KBM-7 (cell line): ENCODE measurements around the gene CDKN2D.
"Not testable (repeated sequence)": the region's sequence is repeated elsewhere in the genome, so short reads cannot be mapped to it uniquely, and the experiment has no call there.

Experiments used
- DNase-seq: peaks from one replicate; pipeline ENCODE4 v3.0.0-alpha.2; 2015
- in situ Hi-C: fragments of 300-500 bp; cut with MboI; formaldehyde crosslinking; loops from 2 replicates; pipeline ENCODE4 v1.14.3; 2020; ENCODE audit warnings: low sequenced_read_pairs, low pct_unique_long_range_greater_than_20kb, mixed read lengths

CDKN2D gene

GRCh38 chr19:10583036-10583776 is 14.4 kb upstream of the CDKN2D start:
- in situ Hi-C loops, result no loop called here
- peak; percentile 20 for DNase-seq

- in situ Hi-C loops, result no loop called here
- no peak for DNase-seq
Observed at GRCh38 chr19:10582091-10582490, 13.3 kb upstream of the CDKN2D start.

DNA sequence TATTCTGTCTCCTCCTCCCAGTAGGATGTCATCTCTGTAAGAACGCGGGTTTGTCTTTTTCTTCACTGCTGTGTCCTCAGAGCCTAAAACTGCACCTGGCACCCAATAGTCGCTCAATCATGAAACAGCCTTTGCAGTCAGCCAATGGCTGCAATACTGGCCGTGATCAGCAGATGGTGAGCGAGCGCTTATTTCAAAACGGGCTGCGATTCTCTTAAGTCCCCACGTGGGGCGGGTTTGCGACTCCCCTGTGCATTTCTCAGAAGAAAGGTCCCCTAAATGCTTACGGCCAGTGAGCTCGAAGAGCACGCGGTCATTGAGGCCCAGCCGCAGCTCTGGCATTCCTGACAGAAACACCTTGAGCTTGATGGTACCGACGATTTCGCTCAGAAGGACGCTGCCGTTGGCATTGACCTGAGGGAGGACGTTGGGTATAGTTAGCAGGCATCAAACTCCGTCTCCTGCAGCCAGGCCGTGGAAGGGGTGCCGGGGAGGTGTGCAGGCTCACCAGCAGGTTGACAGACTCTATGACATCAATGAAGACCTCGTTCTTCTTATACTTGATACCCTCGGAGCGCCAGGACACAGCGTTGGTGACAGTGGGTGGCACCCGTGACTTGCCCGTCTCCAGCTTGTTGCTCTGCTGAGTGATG is 12.3 kb upstream of the CDKN2D start:
- in situ Hi-C loops, result no loop called here
- peak; percentile 93 for DNase-seq

DNA sequence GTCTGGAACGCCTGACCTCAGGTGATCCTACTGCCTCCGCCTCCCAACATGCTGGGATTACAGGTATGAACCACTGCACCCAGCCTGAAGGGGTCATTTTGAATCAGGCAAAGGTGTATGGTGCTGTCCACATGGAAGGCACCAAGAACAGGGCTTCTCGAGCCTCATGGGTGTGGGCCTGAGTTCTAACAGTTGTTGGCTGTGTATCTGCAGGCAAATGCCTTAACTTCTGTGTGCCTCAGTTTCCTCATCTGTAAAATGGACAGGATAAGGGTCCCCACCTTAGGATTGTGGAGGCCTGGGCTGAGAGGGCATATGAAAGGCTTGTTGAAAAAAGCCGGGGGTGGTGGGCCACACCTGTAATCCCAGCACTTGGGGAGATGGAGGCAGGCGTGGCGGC is 9.2 kb upstream of the CDKN2D start:
- no peak for DNase-seq
- in situ Hi-C loops, result loop anchor here (10.0 kb wide), 1 partner anchor 67 kb away; no protein-coding TSS in a partner anchor

DNA sequence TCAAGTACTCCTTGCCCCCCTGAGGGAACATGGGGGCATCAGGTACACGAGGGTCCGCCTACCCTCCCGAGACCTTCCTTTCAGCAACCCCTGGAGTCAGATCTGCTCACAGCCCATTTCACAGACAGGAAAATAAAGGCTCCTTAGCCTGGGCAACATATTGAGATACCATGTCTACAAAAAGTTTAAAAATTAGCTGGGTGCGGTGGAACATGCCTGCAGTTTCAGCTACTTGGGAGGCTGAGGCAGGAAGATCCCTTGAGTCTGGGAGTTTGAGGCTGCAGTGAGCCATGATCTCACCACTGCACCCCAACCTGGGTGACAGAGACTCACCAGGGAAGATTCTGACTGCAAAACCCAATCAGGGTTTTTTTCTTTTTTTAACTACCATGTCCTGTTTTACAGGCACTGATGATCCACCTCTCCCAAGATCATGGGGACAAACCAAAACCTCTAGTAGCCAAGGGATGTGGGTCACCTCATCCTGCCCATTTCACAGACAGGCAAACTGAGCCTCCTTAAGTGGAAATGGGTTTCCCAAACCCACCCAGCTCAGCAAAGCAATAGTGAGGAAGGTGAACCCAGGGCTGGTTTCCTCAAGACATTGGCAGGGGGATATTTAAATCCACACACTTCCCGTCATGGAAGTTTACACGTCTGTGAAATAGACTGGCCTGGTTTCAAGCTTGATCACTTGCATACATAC is 6.4 kb upstream of the CDKN2D start:
- no peak for DNase-seq
- in situ Hi-C loops, result loop anchor here (10.0 kb wide), 1 partner anchor 70 kb away; no protein-coding TSS in a partner anchor

DNA sequence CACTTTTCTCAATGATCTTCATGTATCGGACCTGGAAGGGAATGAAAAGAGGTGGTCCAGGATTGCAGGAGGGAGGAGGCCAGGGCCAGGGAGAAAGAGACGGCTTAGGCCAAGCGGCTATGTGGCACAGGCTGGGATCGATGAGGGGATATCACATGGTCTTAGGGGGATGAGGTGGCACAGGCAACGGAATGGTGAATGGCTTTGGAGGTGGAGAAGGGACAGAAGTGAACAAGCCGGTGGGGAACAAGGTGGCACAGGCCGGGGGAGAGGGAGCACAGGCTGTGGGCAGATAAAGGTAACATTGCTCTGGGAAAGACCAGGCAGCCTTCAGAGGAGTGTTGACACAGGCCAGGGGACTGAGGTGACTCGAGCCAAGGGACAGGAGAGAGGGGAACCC is 5.7 kb upstream of the CDKN2D start:
- DNase-seq, result no peak
- in situ Hi-C loops, result loop anchor here (10.0 kb wide), 1 partner anchor 70 kb away; no protein-coding TSS in a partner anchor

GRCh38 chr19:10573793-10574192 is 5.0 kb upstream of the CDKN2D start:
- in situ Hi-C loops, result loop anchor here (10.0 kb wide), 1 partner anchor 71 kb away; no protein-coding TSS in a partner anchor
- DNase-seq, result not testable (repeated sequence)

DNA sequence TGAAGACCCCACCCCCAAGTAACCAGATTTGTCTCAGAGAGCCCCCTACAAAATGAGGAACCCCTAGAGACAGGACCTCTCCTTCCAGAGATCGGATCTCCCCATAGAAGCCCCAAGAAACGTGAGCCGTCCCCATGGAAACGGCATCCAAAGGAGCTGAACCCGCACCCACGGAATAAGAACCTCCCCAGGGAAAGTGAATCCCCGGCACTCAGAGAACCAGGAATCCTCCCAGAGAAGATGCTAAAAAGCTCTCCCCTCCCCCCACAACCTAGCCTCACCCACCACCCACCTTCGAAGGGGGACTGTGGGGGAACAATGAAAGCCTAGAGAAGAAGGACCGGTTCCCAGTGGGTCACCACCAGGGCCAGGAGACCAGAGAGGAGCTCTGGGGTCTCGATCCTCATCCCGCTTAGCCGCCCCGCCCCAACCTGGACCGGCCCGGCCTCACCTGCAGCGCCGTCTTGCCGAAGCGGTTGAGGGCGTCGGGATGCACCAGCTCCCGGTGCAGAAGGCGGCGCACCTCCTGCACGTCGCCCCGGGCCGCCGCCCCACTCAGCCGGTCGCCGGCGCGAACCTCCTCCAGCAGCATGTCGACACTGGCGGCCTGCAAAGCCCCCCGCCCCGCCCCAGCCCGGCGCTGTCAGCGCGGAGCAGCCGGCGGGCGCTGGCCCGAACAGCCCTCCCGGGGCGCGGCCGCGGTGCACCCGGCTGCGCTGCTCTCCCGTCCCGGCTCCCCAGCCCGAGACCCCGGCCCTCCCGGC is 535 bp downstream of the CDKN2D start:
- DNase-seq, result no peak

DNA sequence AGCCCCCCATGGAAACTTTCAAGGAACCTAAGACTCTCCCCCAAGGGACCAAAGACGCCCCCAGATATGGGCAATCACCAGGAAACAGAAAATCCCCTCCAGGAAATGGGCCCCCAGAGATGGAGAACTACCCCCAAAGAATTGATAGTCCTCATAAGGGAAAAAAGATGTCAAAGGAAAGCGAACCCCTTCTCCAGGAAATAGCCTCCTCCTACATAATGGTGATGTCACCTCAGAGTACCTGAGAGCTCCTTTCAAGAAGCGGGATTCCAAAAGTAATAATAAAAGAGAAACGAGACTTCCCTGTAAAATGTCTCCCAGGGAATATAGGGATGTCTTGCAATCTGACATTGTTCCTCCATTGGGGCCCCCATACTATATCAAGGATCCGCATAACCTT is 1.1 kb downstream of the CDKN2D start:
- no peak for DNase-seq

More for the DNA sequence above, 535 bp downstream of the CDKN2D start:
- in situ Hi-C loops, result no loop called here

GRCh38 chr19:10566658-10567410 is 1.9 kb downstream of the CDKN2D start:
- in situ Hi-C loops, result no loop called here
- DNase-seq, result peak; percentile 53

More for the DNA sequence above, 1.1 kb downstream of the CDKN2D start:
- in situ Hi-C loops, result no loop called here

DNA sequence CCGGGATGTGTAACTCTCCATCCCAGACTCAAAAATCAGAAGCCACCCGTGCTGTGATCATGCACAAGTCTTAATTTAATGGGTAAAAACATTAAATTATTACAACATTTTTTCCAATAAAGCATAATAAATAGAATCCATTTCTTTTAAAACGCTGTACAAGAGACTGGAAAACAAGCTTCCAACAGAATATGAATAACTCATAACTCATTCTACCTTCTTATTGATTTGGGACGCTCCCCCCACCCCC is 2.4 kb downstream of the CDKN2D start:
- in situ Hi-C loops, result no loop called here

GRCh38 chr19:10565567-10566407 is 3.0 kb downstream of the CDKN2D start, which contains the start of gene KRI1:
KRI1 (minus strand) TSS chr19:10566010; CDS start chr19:10565999, 11 bp downstream.
- in situ Hi-C loops, result no loop called here
- DNase-seq, result peak; percentile 98

More for the DNA sequence above, 2.4 kb downstream of the CDKN2D start:
- DNase-seq, result no peak

DNA sequence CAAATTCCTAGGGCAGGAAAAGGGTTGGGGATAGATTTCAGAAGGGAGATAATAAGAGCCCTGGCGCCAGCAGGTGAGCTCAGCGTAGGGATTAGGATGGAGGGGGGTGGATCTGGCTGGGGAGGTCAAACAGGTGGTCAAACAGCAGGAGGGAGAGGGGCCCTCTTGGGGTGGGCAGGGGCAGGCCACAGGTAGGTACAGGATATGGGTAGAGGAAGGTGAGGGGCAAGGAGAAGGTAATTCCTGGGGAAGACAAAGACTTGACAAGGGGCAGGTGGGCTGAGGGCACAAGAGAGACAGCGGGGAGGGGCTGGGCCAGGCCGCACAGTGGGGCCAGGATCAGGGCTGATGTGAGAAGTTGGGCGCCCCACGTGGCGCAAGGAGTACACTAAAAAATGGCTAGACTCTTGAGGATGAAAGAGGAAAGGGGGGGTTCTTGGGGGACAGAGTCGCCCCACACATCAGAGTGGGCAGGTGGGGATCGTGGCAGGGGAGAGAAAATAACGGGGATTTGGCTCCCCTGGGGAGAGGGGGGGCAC is 3.7 kb downstream of the CDKN2D start:
- in situ Hi-C loops, result no loop called here
- DNase-seq, result peak; percentile 62

DNA sequence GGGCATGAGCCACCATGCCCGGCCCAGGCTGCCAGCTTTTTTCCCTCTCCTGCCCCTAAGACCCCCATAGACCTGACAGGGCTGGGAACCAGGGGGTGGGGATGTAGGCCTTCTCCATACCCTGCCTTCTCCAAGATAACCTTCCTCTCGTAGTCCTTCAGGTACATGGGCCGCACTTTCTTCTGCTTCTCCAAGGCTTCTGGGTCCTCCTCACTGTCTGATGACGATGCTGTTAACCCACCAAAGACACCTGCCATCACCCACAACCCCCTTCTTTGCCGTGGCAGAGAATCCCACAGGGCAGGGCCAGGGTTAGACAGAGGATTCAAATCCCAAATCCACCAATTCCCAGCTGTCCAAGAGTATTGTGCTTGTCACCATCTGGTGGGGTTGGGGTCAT is 6.2 kb downstream of the CDKN2D start:
- no peak for DNase-seq
- in situ Hi-C loops, result no loop called here

DNA sequence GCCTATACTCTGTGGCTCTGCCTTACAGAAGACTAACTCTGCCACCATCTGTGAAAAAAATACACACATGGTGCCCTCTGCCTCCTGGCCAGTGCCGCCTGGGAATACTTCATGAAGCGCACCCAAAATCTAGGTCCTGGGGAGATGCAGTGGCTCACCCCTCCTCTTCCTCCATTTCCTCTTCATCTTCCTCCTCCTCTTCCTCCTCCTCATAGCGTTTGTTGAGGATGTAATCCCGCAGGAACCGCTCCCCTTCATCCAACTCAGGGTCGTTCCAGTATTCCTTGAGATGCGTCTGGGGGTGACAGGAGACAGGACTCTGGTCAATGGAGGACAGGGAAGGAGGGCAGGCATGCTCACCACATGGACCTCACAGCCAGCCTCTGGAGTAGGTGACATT is 8.6 kb downstream of the CDKN2D start:
- no peak for DNase-seq
- in situ Hi-C loops, result no loop called here

DNA sequence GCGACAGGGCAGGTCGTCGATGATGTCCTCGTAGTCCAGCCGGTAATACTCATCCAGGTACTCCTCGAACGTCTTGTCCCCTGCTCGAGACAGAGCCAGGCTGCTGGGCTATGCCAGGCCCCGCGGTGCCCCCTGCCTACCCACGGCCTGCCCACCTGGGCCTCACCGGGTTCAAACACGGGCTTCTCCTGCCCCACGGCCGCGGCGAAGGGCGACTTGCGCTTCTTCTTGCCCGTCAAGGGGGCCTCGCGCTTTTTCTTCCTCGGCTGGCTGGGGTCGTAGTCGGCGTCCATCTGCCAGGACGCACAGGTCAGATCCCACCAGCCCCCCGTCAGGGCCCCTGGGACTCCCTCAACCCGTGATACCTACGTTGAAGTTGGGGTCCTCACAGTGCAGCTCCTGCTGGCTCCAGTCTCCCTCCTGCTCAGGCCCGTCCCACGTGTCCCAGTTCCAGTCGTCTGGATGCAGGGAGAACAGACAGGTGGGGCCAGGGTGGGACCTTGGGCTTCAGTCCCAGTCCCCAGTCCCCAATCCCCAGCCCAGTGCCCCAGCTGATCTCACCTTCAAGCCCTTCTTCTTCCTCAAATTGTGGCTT is 11.1 kb downstream of the CDKN2D start:
- in situ Hi-C loops, result no loop called here
- DNase-seq, result no peak

DNA sequence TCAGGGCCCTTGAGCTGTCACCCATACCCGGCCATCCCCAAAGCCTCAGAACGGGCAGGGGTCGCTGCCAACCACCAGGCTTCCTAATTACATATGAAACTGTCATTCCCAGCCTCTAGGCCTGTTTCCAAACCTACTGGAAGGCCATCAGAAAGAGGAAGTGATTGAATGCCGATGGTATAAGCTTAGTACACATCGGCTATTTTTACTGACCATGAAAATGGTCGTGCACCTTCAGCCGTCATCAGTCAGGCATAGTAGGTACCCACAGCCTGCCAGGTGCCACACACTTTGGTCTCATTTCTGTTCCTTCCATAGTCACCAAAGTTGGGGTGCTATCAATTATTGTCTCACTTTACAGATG is 13.2 kb downstream of the CDKN2D start:
- DNase-seq, result no peak
- in situ Hi-C loops, result no loop called here
